AG09319 (cell line): ENCODE measurements around the gene TRAK1.

Experiments used
- DNase-seq: peaks from one replicate; pipeline ENCODE4 v3.0.0-alpha.2; 2010; ENCODE audit warnings: low read depth; ENCODE audit errors: extremely low read depth
- CTCF ChIP-seq: IDR thresholded peaks from 2 replicates; pipeline ENCODE4 v1.5.1; 2011; ENCODE audit warnings: low read depth, mild to moderate bottlenecking, inconsistent platforms, low read length, moderate library complexity

The TRAK1 gene

GRCh38 chr3:42061025-42061712 is 30.0 kb upstream of the TRAK1 start:
- TF ChIP-seq CTCF = no peak
- no peak for DNase-seq

- TF ChIP-seq CTCF = no peak
- DNase-seq = peak; percentile 71
Observed at GRCh38 chr3:42061713-42062380, 29.3 kb upstream of the TRAK1 start.

GRCh38 chr3:42062464-42062863 is 28.7 kb upstream of the TRAK1 start:
- no peak for TF ChIP-seq CTCF
- no peak for DNase-seq

GRCh38 chr3:42063888-42064287 is 27.3 kb upstream of the TRAK1 start:
- no peak for TF ChIP-seq CTCF
- no peak for DNase-seq

GRCh38 chr3:42066516-42067181 is 24.5 kb upstream of the TRAK1 start:
- DNase-seq = no peak
- TF ChIP-seq CTCF = no peak

- TF ChIP-seq CTCF = no peak
- DNase-seq = no peak
Observed at GRCh38 chr3:42067326-42067725, 23.8 kb upstream of the TRAK1 start.
